Measurements from ENCODE around the gene FBP2. TPM values are rescaled to one million over a fixed set of nuclear protein-coding genes. Genes with fewer than 3 reads are reported as not detected.
"Not testable (repeated sequence)": the region's sequence is repeated elsewhere in the genome, so short reads cannot be mapped to it uniquely, and the experiment has no call there.

Gene FBP2
- total and polyA plus RNA-seq, 2 donors (not counting 1 experiment from before 2014, with no cell fraction given) = not detected

DNA sequence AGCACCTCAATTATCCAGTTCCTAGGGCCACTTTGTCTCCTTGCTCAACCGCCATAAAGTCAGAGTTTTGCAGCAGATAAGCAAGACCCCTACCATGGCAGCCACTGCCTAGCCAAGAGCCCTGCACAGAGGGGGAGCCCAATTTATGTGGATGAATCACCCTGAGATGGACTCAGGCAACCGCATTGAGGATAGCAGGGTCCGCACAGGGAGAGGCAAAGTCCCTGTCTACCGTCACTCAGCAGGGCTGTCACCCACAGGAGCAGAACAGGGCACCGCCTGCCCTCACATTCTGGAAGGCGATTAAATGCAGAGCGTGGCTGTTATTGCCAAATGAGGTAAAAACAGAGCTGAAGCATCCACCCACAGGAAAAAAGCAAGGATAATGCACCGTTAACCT lies 1.7 kb downstream of the FBP2 start:
- Histone ChIP-seq H3K4me3 (replicated peaks in 1 of 4; ENCODE audit: control extremely low read depth in 1 of 4, insufficient read depth in 1 of 4, low read depth in 3 of 4, low read length in 4 of 4) (no peak overlapping the region), H3K4me2 (ENCODE audit: extremely low read depth, insufficient read depth, low read length) (no peak overlapping the region), H3K27ac (ENCODE audit: insufficient read depth, low read length) (no peak overlapping the region), H3K9me3 (ENCODE audit: control insufficient read depth, insufficient read depth, low read depth, low read length) (no peaks in the 10 kb centered on the region), H3K9ac (ENCODE audit: insufficient read depth, low read length) (no peak overlapping the region), H3K27me3 (ENCODE audit: control insufficient read depth, insufficient read depth, low read length) (peaks cover 2% of the 10 kb centered on the region), H3K79me2 (ENCODE audit: control insufficient read depth, insufficient read depth, low read length) (no peaks in the 10 kb centered on the region), H3K36me3 (ENCODE audit: control insufficient read depth, insufficient read depth, low read length) (no peaks in the 10 kb centered on the region), H4K20me1 (ENCODE audit: control insufficient read depth, extremely low read depth, insufficient read depth, low read length) (no peaks in the 10 kb centered on the region), H2AFZ (ENCODE audit: low read length) (no peak overlapping the region), H3K4me1 (ENCODE audit: control insufficient read depth, extremely low read depth, insufficient read depth, low read length) (no peaks in the 10 kb centered on the region)
- DNase-seq (ENCODE audit: low read depth in 2 of 2) = no peak
- TF ChIP-seq CTCF (conservative IDR thresholded peaks at IDR 0.05 in 1 of 2, IDR thresholded peaks at IDR 0.05 in 1 of 2; ENCODE audit: low read depth in 1 of 2, low read length in 2 of 2) (no peak), EZH2 (IDR thresholded peaks at IDR 0.05; ENCODE audit: low read length, missing control alignments) (no peak)

GRCh38 chr9:94591046-94591545 lies 2.5 kb downstream of the FBP2 start:
- not testable (repeated sequence) for DNase-seq (ENCODE audit: low read depth in 2 of 2); H3K27me3 ChIP-seq (ENCODE audit: control insufficient read depth, insufficient read depth, low read length); H4K20me1 ChIP-seq (ENCODE audit: control insufficient read depth, extremely low read depth, insufficient read depth, low read length)

DNA sequence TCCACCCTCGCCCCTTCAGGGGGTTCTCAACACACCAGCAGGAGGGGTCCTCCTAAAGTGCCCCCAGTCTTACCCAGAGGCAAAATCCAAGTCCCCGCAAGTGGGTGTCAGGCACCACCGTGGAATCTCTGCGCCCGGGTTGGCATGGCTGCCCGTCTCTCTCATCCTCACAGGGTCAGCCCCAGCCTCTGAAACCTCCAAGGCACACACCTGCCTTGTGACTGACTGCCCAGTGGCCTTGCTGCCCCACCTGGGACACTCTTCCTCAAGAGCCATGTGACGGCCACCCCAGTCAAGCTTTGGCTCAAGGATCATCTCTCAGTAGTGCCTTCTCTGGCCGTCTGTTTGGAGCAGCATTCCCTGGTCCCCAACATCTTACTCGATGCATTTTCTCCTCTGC lies 4.9 kb downstream of the FBP2 start:
- Histone ChIP-seq H3K36me3 (ENCODE audit: control insufficient read depth, insufficient read depth, low read length) (no peaks in the 10 kb centered on the region), H3K79me2 (ENCODE audit: control insufficient read depth, insufficient read depth, low read length) (no peaks in the 10 kb centered on the region), H4K20me1 (ENCODE audit: control insufficient read depth, extremely low read depth, insufficient read depth, low read length) (no peaks in the 10 kb centered on the region), H3K27me3 (ENCODE audit: control insufficient read depth, insufficient read depth, low read length) (peaks cover 2% of the 10 kb centered on the region), H3K27ac (ENCODE audit: insufficient read depth, low read length) (no peak overlapping the region), H3K9ac (ENCODE audit: insufficient read depth, low read length) (no peak overlapping the region), H3K4me3 (replicated peaks in 1 of 4; ENCODE audit: control extremely low read depth in 1 of 4, insufficient read depth in 1 of 4, low read depth in 3 of 4, low read length in 4 of 4) (no peak overlapping the region), H3K4me1 (ENCODE audit: control insufficient read depth, extremely low read depth, insufficient read depth, low read length) (no peaks in the 10 kb centered on the region), H3K9me3 (ENCODE audit: control insufficient read depth, insufficient read depth, low read depth, low read length) (no peaks in the 10 kb centered on the region), H2AFZ (ENCODE audit: low read length) (no peak overlapping the region), H3K4me2 (ENCODE audit: extremely low read depth, insufficient read depth, low read length) (no peak overlapping the region)
- TF ChIP-seq CTCF (conservative IDR thresholded peaks at IDR 0.05 in 1 of 2, IDR thresholded peaks at IDR 0.05 in 1 of 2; ENCODE audit: low read depth in 1 of 2, low read length in 2 of 2) = no peak
- TF ChIP-seq EZH2 (IDR thresholded peaks at IDR 0.05; ENCODE audit: low read length, missing control alignments) = no peak
- no peak for DNase-seq (ENCODE audit: low read depth in 2 of 2)

More at GRCh38 chr9:94591046-94591545, 2.5 kb downstream of the FBP2 start:
- not testable (repeated sequence) for H3K9ac ChIP-seq (ENCODE audit: insufficient read depth, low read length); H3K36me3 ChIP-seq (ENCODE audit: control insufficient read depth, insufficient read depth, low read length); H3K4me1 ChIP-seq (ENCODE audit: control insufficient read depth, extremely low read depth, insufficient read depth, low read length); H3K4me2 ChIP-seq (ENCODE audit: extremely low read depth, insufficient read depth, low read length); H3K9me3 ChIP-seq (ENCODE audit: control insufficient read depth, insufficient read depth, low read depth, low read length); H3K4me3 ChIP-seq (replicated peaks in 1 of 4; ENCODE audit: control extremely low read depth in 1 of 4, insufficient read depth in 1 of 4, low read depth in 3 of 4, low read length in 4 of 4); H2AFZ ChIP-seq (ENCODE audit: low read length); H3K27ac ChIP-seq (ENCODE audit: insufficient read depth, low read length); H3K79me2 ChIP-seq (ENCODE audit: control insufficient read depth, insufficient read depth, low read length)
